Osteocyte (in vitro differentiated cells): ENCODE data around the gene XK. TPM values are rescaled to one million over a fixed set of nuclear protein-coding genes. Genes with fewer than 3 reads are reported as not detected.
A peak's percentile ranks its signal among the peaks of the same experiment; 100 is the strongest.

Experiments used
- DNase-seq: peaks from one replicate; pipeline ENCODE4 v3.0.0; 2021; ENCODE audit warnings: mixed read lengths; ENCODE audit not compliant: unreplicated experiment; ENCODE audit errors: extremely low spot score
- H3K27ac Mint-ChIP-seq: one replicate; pipeline ENCODE4 v1.8.0; 2021; ENCODE audit warnings: mild to moderate bottlenecking, mixed read lengths; ENCODE audit not compliant: unreplicated experiment
- H3K27me3 Mint-ChIP-seq: one replicate; pipeline ENCODE4 v1.8.0; 2021; ENCODE audit warnings: mixed read lengths; ENCODE audit not compliant: unreplicated experiment
- H3K36me3 Mint-ChIP-seq: one replicate; pipeline ENCODE4 v1.8.0; 2021; ENCODE audit warnings: mixed read lengths; ENCODE audit not compliant: unreplicated experiment
- H3K4me1 Mint-ChIP-seq: one replicate; pipeline ENCODE4 v1.8.0; 2021; ENCODE audit warnings: mixed read lengths; ENCODE audit not compliant: unreplicated experiment
- H3K4me3 Mint-ChIP-seq: one replicate; pipeline ENCODE4 v1.8.0; 2021; ENCODE audit warnings: mild to moderate bottlenecking, moderate library complexity, mixed read lengths; ENCODE audit not compliant: unreplicated experiment
- H3K9me3 Mint-ChIP-seq: one replicate; pipeline ENCODE4 v1.8.0; 2021; ENCODE audit warnings: mixed read lengths; ENCODE audit not compliant: unreplicated experiment
- CTCF ChIP-seq: fragments of 200-600 bp; sonication (generic); IDR thresholded peaks from 2 replicates; pipeline ENCODE4 v1.5.0; 2021; ENCODE audit warnings: antibody characterized with exemption, mild to moderate bottlenecking, moderate library complexity
- total RNA-seq: library from RNA; stranded (reverse); gene quantifications from 2 replicates; pipeline ENCODE4 v1.2.1, GENCODE V29; 2021

The XK gene
- total RNA-seq, 1 donor from 2014 or later, result not detected

GRCh38 chrX:37678574-37678973, 7.0 kb upstream of the XK start:
- no peaks in the 10 kb centered on the region for H3K36me3 Mint-ChIP-seq
- no peak for DNase-seq

GRCh38 chrX:37679230-37679629, 6.4 kb upstream of the XK start:
- Mint-ChIP-seq H3K27me3 (peaks cover 14% of the 10 kb centered on the region), H3K36me3 (no peaks in the 10 kb centered on the region), H3K4me1 (no peaks in the 10 kb centered on the region), H3K27ac (no peak overlapping the region), H3K4me3 (no peak overlapping the region), H3K9me3 (no peaks in the 10 kb centered on the region)
- no peak for TF ChIP-seq CTCF
- DNase-seq, result no peak

More at GRCh38 chrX:37678574-37678973, 7.0 kb upstream of the XK start:
- Mint-ChIP-seq H3K27ac (no peak overlapping the region), H3K4me1 (no peaks in the 10 kb centered on the region), H3K9me3 (no peaks in the 10 kb centered on the region), H3K27me3 (peaks cover 14% of the 10 kb centered on the region), H3K4me3 (no peak overlapping the region)
- TF ChIP-seq CTCF, result no peak

- Mint-ChIP-seq H3K36me3 (no peaks in the 10 kb centered on the region), H3K27me3 (peaks cover 18% of the 10 kb centered on the region), H3K27ac (no peak overlapping the region), H3K9me3 (no peaks in the 10 kb centered on the region), H3K4me3 (no peak overlapping the region), H3K4me1 (no peaks in the 10 kb centered on the region)
- DNase-seq, result no peak
- TF ChIP-seq CTCF, result no peak
Observed at GRCh38 chrX:37679888-37680287, 5.7 kb upstream of the XK start.

- Mint-ChIP-seq H3K9me3 (no peaks in the 10 kb centered on the region), H3K27ac (no peak overlapping the region), H3K36me3 (no peaks in the 10 kb centered on the region), H3K4me1 (no peaks in the 10 kb centered on the region), H3K27me3 (peaks cover 20% of the 10 kb centered on the region), H3K4me3 (no peak overlapping the region)
- TF ChIP-seq CTCF, result no peak
- DNase-seq, result no peak
Observed at GRCh38 chrX:37684426-37684825, 1.2 kb upstream of the XK start.

- Mint-ChIP-seq H3K27me3 (peaks cover 17% of the 10 kb centered on the region), H3K36me3 (no peaks in the 10 kb centered on the region), H3K27ac (no peak overlapping the region), H3K4me1 (no peaks in the 10 kb centered on the region), H3K4me3 (peak overlapping the region; percentile 20), H3K9me3 (no peaks in the 10 kb centered on the region)
- TF ChIP-seq CTCF, result no peak
- no peak for DNase-seq
Observed at GRCh38 chrX:37684973-37685372, 618 bp upstream of the XK start.
